Loucy (cell line): ENCODE data around the gene SYT6.

Source experiments
- H2AFZ ChIP-seq: fragments of 200-600 bp; sonication (generic); 2 replicates; pipeline ENCODE4 v1.6.0; 2016; ENCODE audit warnings: antibody characterized with exemption, mild to moderate bottlenecking, low read length, moderate library complexity
- H3F3A ChIP-seq: fragments of 200-600 bp; 2 replicates; pipeline ENCODE4 v1.6.0; 2016; ENCODE audit warnings: antibody characterized with exemption, low read depth, mild to moderate bottlenecking
- H3K27me3 ChIP-seq: fragments of 200-600 bp; sonication (generic); 2 replicates; pipeline ENCODE4 v1.6.1; 2014; ENCODE audit warnings: low read length, mild to moderate bottlenecking; ENCODE audit not compliant: insufficient read depth, poor library complexity, severe bottlenecking
- H3K36me3 ChIP-seq: fragments of 200-600 bp; sonication (generic); 2 replicates; pipeline ENCODE4 v1.6.1; 2016; ENCODE audit warnings: low read length; ENCODE audit not compliant: insufficient read depth
- H3K4me1 ChIP-seq: fragments of 200-600 bp; sonication (generic); 2 replicates; pipeline ENCODE4 v1.5.1; 2014; ENCODE audit warnings: low read length, mild to moderate bottlenecking; ENCODE audit not compliant: insufficient read depth, poor library complexity, severe bottlenecking
- H3K4me2 ChIP-seq: fragments of 200-600 bp; sonication (generic); 2 replicates; pipeline ENCODE4 v1.6.0; 2014; ENCODE audit warnings: antibody characterized with exemption, low read length, low read depth, mild to moderate bottlenecking; ENCODE audit not compliant: poor library complexity, severe bottlenecking
- H3K4me3 ChIP-seq: fragments of 200-600 bp; sonication (generic); 2 replicates; pipeline ENCODE4 v1.5.1; 2014; ENCODE audit warnings: low read length, mild to moderate bottlenecking, mixed read lengths; ENCODE audit not compliant: poor library complexity, severe bottlenecking
- H3K79me2 ChIP-seq: fragments of 200-600 bp; sonication (generic); 2 replicates; pipeline ENCODE4 v1.6.1; 2014; ENCODE audit warnings: low read length; ENCODE audit not compliant: insufficient read depth
- H3K9ac ChIP-seq: fragments of 200-600 bp; sonication (generic); 2 replicates; pipeline ENCODE4 v1.6.0; 2014; ENCODE audit warnings: mild to moderate bottlenecking, low read depth, low read length, moderate library complexity; ENCODE audit not compliant: poor library complexity, severe bottlenecking
- H3K9me2 ChIP-seq: fragments of 200-600 bp; sonication (generic); replicated peaks from 2 replicates; pipeline ENCODE4 v1.6.1; 2016; ENCODE audit warnings: low read depth, low read length, mixed read lengths
- H3K9me3 ChIP-seq: fragments of 200-600 bp; sonication (generic); 2 replicates; pipeline ENCODE4 v1.6.1; 2014; ENCODE audit warnings: mild to moderate bottlenecking, antibody characterized with exemption, low read length, low read depth; ENCODE audit not compliant: insufficient read depth
- H4K20me1 ChIP-seq: fragments of 200-600 bp; sonication (generic); 2 replicates; pipeline ENCODE4 v1.6.0; 2014; ENCODE audit warnings: antibody characterized with exemption, low read length, mild to moderate bottlenecking; ENCODE audit not compliant: insufficient read depth, poor library complexity, severe bottlenecking
- EZH2phosphoT487 ChIP-seq: fragments of 200-600 bp; IDR thresholded peaks from 2 replicates; pipeline ENCODE4 v1.6.1; 2018; ENCODE audit warnings: antibody characterized with exemption, mild to moderate bottlenecking, moderate library complexity, borderline replicate concordance
- TF ChIP-seq, protein P1 (sequence below): fragments of 200-600 bp; sonication (generic); conservative IDR thresholded peaks from 2 replicates; pipeline ENCODE4 v1.5.1; 2014; ENCODE audit warnings: mild to moderate bottlenecking, antibody characterized with exemption, low read length

Gene SYT6

GRCh38 chr1:114189398-114189797 lies 35.7 kb upstream of the SYT6 start:
- no peaks in the 10 kb centered on the region for H4K20me1 ChIP-seq
- no peaks in the 10 kb centered on the region for H3K36me3 ChIP-seq
- no peaks in the 10 kb centered on the region for H3K9me2 ChIP-seq
- no peak overlapping the region for H3K9ac ChIP-seq
- H3K4me3 ChIP-seq, result no peak overlapping the region
- H3F3A ChIP-seq, result no peaks in the 10 kb centered on the region
- no peaks in the 10 kb centered on the region for H3K27me3 ChIP-seq
- no peaks in the 10 kb centered on the region for H3K4me1 ChIP-seq
- TF ChIP-seq, protein P1, sequence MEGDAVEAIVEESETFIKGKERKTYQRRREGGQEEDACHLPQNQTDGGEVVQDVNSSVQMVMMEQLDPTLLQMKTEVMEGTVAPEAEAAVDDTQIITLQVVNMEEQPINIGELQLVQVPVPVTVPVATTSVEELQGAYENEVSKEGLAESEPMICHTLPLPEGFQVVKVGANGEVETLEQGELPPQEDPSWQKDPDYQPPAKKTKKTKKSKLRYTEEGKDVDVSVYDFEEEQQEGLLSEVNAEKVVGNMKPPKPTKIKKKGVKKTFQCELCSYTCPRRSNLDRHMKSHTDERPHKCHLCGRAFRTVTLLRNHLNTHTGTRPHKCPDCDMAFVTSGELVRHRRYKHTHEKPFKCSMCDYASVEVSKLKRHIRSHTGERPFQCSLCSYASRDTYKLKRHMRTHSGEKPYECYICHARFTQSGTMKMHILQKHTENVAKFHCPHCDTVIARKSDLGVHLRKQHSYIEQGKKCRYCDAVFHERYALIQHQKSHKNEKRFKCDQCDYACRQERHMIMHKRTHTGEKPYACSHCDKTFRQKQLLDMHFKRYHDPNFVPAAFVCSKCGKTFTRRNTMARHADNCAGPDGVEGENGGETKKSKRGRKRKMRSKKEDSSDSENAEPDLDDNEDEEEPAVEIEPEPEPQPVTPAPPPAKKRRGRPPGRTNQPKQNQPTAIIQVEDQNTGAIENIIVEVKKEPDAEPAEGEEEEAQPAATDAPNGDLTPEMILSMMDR, result no peak
- TF ChIP-seq EZH2phosphoT487, result no peak
- H3K9me3 ChIP-seq, result no peaks in the 10 kb centered on the region
- H3K79me2 ChIP-seq, result no peaks in the 10 kb centered on the region
- no peak overlapping the region for H3K4me2 ChIP-seq
- no peak overlapping the region for H2AFZ ChIP-seq

DNA sequence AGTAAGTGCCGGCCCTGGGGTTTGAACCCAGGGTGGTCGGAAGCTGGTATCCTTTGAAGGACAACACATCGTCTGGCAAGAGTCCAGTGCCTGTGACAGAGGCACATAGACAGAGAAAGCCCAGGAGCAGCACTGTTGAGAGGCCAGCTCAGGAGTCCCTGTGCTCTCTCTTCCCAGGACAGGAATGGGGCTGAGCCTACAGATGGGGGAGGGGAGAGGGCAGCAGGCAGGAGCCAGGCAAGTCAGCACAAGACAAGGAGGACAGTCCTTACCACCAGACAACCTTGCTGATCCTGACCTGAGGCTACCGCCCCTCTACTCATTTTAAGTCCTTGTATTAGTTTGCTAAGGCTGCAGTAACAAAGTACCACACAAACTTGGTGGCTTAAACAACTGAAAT lies 27.7 kb upstream of the SYT6 start:
- Histone ChIP-seq H3K4me3 (no peak overlapping the region), H3K4me1 (no peaks in the 10 kb centered on the region), H3K4me2 (no peak overlapping the region), H3K79me2 (no peaks in the 10 kb centered on the region), H4K20me1 (no peaks in the 10 kb centered on the region), H2AFZ (no peak overlapping the region), H3F3A (no peaks in the 10 kb centered on the region), H3K9ac (no peak overlapping the region), H3K9me2 (no peaks in the 10 kb centered on the region), H3K36me3 (no peaks in the 10 kb centered on the region), H3K9me3 (no peaks in the 10 kb centered on the region), H3K27me3 (no peaks in the 10 kb centered on the region)
- TF ChIP-seq, protein P1, result no peak
- TF ChIP-seq EZH2phosphoT487, result no peak

GRCh38 chr1:114180742-114181141 lies 27.1 kb upstream of the SYT6 start:
- Histone ChIP-seq H2AFZ (no peak overlapping the region), H3K4me2 (no peak overlapping the region), H4K20me1 (no peaks in the 10 kb centered on the region), H3K36me3 (no peaks in the 10 kb centered on the region), H3F3A (no peaks in the 10 kb centered on the region), H3K9me2 (no peaks in the 10 kb centered on the region), H3K9ac (no peak overlapping the region), H3K4me1 (no peaks in the 10 kb centered on the region), H3K4me3 (no peak overlapping the region), H3K27me3 (no peaks in the 10 kb centered on the region), H3K9me3 (no peaks in the 10 kb centered on the region), H3K79me2 (no peaks in the 10 kb centered on the region)
- TF ChIP-seq EZH2phosphoT487, result no peak
- TF ChIP-seq, protein P1, result no peak
